ENCODE data around the gene SMIM5. TPM values are rescaled to one million over a fixed set of nuclear protein-coding genes. Genes with fewer than 3 reads are reported as not detected.

Gene SMIM5
- total and polyA plus RNA-seq, 8 donors, result 1.0 to 3.4 (median 1.8) TPM

DNA sequence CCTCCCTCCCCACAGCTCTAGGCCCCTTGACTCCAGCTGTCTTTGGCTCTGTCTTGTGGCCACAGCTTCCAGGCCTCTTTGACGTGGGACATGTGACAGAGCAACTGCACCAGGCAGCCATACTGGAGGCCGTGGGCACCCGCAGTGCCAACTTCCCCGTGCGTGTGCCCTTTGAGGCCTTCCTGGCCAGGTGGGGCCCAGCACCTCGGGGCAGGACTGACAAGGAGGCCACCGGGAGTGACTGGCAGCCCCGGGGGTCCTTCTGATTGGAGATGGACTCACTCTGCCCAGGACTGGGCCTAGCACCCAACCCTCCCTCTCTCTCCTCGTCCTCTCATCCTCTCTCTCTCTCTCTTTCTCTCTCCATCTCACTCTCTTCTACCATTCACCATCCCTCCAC lies 30.1 kb upstream of the SMIM5 start:
- no peaks in the 10 kb centered on the region for H3K4me1 ChIP-seq
- no peak overlapping the region for H3K27ac ChIP-seq
- DNase-seq, result no peak
- ATAC-seq, result no peak
- intact Hi-C loops (cut with DNase I), result no loop called here
- H3K9me3 ChIP-seq, result no peaks in the 10 kb centered on the region
- TF ChIP-seq, protein P1, sequence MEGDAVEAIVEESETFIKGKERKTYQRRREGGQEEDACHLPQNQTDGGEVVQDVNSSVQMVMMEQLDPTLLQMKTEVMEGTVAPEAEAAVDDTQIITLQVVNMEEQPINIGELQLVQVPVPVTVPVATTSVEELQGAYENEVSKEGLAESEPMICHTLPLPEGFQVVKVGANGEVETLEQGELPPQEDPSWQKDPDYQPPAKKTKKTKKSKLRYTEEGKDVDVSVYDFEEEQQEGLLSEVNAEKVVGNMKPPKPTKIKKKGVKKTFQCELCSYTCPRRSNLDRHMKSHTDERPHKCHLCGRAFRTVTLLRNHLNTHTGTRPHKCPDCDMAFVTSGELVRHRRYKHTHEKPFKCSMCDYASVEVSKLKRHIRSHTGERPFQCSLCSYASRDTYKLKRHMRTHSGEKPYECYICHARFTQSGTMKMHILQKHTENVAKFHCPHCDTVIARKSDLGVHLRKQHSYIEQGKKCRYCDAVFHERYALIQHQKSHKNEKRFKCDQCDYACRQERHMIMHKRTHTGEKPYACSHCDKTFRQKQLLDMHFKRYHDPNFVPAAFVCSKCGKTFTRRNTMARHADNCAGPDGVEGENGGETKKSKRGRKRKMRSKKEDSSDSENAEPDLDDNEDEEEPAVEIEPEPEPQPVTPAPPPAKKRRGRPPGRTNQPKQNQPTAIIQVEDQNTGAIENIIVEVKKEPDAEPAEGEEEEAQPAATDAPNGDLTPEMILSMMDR (IDR thresholded peaks at IDR 0.05), result no peak
- no peak overlapping the region for H3K4me3 ChIP-seq
- H3K36me3 ChIP-seq, result no peaks in the 10 kb centered on the region
- H3K27me3 ChIP-seq, result no peaks in the 10 kb centered on the region

DNA sequence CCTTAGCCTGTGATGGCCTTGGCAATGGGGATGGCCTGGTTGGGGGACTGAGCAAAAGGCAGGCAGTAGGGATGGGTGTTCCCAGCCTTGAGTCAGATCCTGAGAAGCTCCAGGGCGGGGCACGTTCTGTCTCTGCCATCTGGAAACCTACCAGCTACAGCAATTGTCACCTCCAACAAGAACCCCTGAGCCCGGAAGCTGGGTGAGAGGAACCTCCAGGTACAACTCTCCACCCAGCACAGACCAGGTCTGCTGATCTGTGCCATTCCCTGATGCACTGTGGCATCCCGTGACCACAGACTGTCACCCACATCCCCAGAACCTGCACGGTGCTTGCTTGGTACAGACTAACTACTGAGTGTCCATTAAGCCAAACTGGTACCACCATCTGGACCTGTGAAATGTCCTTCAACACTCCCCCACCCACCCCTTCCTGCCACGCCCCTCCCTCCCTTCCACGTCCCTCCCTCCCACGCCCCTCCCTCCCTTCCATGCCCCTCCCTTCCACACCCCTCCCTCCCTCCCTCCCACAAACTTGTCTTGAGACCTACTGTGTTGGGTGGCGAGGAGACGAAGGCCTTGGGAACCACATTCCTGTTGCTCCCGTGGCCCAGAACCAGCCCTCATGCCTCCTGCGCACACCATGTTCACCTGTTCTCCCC lies 29.1 kb upstream of the SMIM5 start:
- Histone ChIP-seq H3K4me1 (no peaks in the 10 kb centered on the region), H3K27ac (no peak overlapping the region), H3K27me3 (no peaks in the 10 kb centered on the region), H3K36me3 (no peaks in the 10 kb centered on the region), H3K9me3 (no peaks in the 10 kb centered on the region), H3K4me3 (no peak overlapping the region)
- DNase-seq (no peak), ATAC-seq (no peak)
- intact Hi-C loops (cut with DNase I), result no loop called here
- TF ChIP-seq, protein P1 (IDR thresholded peaks at IDR 0.05), result no peak

DNA sequence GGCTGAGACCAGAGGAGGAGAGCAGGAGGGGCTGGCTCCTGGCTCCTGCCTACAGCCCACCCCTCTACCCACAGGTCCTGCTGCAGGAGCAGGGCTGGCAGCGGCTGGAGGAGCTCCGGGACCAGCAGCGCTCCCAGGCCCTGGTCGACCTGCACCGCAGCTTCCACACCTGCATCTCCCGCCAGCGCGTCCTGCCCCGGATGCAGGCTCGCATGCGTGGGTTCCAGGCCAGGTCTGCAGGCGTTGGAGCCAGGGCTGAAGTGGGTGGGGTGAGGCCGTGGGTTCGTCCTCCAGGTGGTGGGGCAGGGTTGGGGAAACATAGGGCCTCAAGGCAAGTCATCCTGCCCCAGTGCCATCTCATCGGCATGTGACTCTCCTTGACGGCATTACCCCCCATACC lies 27.4 kb upstream of the SMIM5 start:
- ATAC-seq (no peak), DNase-seq (peak in 1 of 4 donors; percentile 59)
- TF ChIP-seq, protein P1 (IDR thresholded peaks at IDR 0.05), result no peak
- no peak overlapping the region for H3K27ac ChIP-seq
- H3K4me3 ChIP-seq, result no peak overlapping the region
- intact Hi-C loops (cut with DNase I), result no loop called here
- no peaks in the 10 kb centered on the region for H3K4me1 ChIP-seq
- peaks cover 0 to 9% of the 10 kb centered on the region in 2 donors for H3K36me3 ChIP-seq
- H3K9me3 ChIP-seq, result no peaks in the 10 kb centered on the region
- no peaks in the 10 kb centered on the region for H3K27me3 ChIP-seq

DNA sequence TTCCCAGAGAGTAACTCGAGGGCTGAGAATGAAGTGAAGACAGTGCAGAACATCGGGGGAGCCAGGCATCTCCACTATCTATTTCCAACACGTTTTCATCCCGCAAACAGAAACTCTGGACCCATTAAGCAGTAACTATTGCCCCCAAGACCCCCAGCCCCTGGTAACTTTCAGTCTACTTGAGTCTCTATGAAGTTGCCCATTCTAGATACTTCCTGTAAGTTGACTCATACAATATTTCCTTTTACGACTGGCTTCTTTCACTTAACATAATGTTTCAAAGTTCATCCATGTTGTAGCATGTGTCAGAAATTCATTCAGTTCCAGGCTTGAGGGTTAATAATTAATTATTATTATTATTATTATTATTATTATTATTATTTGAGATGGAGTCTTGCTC lies 26.1 kb upstream of the SMIM5 start:
- Histone ChIP-seq H3K27ac (no peak overlapping the region), H3K9me3 (no peaks in the 10 kb centered on the region), H3K27me3 (no peaks in the 10 kb centered on the region), H3K4me1 (no peaks in the 10 kb centered on the region), H3K36me3 (peaks cover 0 to 22% of the 10 kb centered on the region in 2 donors), H3K4me3 (no peak overlapping the region)
- ATAC-seq (no peak), DNase-seq (no peak)
- intact Hi-C loops (cut with DNase I), result no loop called here
- TF ChIP-seq, protein P1 (IDR thresholded peaks at IDR 0.05), result no peak

DNA sequence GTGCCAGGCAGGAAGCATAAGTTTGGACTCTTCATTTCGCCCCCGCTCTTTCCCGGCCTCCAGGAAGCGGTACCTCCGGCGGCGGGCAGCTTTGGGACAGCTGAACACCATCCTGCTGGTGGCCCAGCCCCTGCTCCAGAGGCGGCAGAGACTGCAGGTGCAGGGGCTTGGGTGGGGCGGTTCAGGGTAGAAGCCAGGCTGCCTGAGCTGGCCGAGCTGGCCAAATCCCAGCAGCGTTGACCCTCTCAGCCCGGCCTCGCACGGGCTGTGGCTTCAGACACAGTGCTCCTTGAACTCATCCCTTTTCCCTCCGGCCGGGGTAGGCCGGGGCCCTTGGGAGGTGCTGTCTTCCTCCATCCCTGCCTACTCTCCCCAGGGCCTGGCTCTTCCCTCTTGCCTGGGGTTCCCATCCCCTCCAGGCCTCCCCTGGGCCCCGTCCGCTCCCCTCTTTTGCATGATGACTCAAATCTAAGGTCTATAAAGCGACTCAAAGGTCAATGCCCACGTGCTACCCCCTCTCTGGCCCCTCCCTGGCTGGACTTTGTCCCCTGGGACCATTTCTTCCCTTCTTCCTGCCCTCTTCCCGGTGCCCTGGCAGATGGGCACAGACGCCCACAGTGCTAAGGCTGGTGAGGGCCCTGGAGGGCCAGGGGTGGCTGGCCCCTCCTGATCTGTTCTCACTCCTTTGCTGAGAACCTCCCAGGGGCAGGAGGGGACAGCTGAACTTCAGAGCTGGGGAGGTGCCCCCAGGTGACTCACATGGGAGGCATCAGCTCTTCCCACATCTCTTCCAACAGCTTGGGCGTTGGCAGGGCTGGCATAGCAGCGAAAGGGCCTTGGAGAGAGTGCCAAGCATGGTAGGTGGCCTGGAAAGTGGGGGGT lies 22.9 kb upstream of the SMIM5 start:
- TF ChIP-seq, protein P1 (IDR thresholded peaks at IDR 0.05), result no peak
- Histone ChIP-seq H3K27ac (no peak overlapping the region), H3K36me3 (peaks cover 0 to 55% of the 10 kb centered on the region in 2 donors), H3K4me3 (no peak overlapping the region), H3K27me3 (no peaks in the 10 kb centered on the region), H3K9me3 (no peaks in the 10 kb centered on the region), H3K4me1 (no peaks in the 10 kb centered on the region)
- intact Hi-C loops (cut with DNase I), result no loop called here
- no peak for ATAC-seq
- DNase-seq, result peak in 1 of 4 donors; percentile 76
